Right ventricle myocardium superior (tissue), 1 donor: Measurements from ENCODE around the gene SCUBE3. TPM values are rescaled to one million over a fixed set of nuclear protein-coding genes. Genes with fewer than 3 reads are reported as not detected.

Source experiments
- ATAC-seq: fragments of 200-7000 bp; cut with Tn5 transposase; one replicate; pipeline ENCODE4 v1.9.1; 2020; ENCODE audit warnings: mild to moderate bottlenecking; ENCODE audit not compliant: poor library complexity
- DNase-seq: peaks from one replicate; pipeline ENCODE4 v3.0.0-alpha.2; 2020
- intact Hi-C: fragments of 100-400 bp; cut with DNase I; formaldehyde crosslinking; loops from one replicate; pipeline ENCODE4 v1.11.2; 2022
- total RNA-seq: library from RNA; stranded (reverse); fragmentation: NEBNext Ultra II Directional; extraction: Animal tissue kit (Norgen Biotek cat#: 25700); gene quantifications from one replicate; pipeline ENCODE4 v1.2.1, GENCODE V29; 2021
- donor health status: DM: no; HTN: yes; CAD: no; lungs with severe emphysema.

The SCUBE3 gene
- total RNA-seq, 1 donor from 2014 or later = 9.7 TPM

DNA sequence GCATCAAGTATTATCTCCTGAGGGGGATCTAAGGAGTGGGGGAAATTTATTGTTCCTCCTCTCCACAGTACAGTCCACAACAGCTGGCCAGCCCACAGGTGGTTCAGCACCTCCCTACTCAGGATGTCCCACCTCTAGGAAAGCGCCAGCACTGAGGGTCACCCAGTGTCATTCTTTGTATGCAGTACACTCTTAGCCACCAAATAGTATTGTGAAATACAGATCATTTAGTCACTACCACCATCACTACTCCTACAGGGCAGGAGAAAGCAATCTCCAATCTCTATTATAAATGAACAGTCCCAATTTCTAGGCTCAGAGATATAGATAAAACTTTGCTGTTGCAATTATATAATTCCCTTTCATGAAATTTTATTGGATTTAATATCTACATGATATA is 39.5 kb downstream of the SCUBE3 start:
- intact Hi-C loops = no loop called here
- no peak for DNase-seq
- no peak for ATAC-seq

DNA sequence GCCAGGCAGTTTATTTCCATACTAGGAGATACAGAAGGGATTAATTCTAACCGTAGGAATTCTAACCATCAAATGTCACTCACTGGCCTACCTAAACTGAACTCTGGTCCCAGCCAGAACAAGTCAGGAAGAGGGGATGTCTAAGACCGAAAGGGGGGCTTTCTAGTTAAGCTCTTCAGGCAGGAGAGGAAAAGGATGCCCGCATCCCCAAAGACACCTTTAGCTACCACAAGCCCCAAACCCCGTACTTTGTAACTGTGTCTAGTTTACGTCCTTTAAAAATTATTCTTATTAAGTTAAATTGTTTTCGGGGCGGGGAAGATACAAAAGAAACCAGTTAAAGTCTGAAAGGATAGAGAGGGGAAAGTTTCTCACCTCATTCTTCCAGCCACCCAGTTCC is 44.6 kb downstream of the SCUBE3 start:
- ATAC-seq = no peak
- DNase-seq = no peak
- intact Hi-C loops = no loop called here

DNA sequence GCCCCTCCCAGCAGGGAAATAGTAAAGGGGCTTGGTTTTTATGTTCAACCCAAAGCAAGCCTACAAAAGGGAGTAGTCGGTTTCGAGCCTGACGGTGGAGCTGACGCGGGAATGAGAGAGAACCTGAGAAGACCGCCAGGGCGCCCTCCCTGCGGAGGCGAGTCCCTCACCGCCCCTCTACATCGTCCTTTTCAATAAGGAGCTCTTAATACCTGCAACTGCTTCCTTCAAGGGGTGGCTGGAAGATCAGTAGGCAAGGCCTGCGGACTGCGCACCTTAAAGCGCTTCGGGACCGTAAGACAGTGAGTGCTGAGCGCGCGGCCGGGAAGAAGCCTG is 45.1 kb downstream of the SCUBE3 start:
- intact Hi-C loops = no loop called here
- ATAC-seq = peak; percentile 0

DNA sequence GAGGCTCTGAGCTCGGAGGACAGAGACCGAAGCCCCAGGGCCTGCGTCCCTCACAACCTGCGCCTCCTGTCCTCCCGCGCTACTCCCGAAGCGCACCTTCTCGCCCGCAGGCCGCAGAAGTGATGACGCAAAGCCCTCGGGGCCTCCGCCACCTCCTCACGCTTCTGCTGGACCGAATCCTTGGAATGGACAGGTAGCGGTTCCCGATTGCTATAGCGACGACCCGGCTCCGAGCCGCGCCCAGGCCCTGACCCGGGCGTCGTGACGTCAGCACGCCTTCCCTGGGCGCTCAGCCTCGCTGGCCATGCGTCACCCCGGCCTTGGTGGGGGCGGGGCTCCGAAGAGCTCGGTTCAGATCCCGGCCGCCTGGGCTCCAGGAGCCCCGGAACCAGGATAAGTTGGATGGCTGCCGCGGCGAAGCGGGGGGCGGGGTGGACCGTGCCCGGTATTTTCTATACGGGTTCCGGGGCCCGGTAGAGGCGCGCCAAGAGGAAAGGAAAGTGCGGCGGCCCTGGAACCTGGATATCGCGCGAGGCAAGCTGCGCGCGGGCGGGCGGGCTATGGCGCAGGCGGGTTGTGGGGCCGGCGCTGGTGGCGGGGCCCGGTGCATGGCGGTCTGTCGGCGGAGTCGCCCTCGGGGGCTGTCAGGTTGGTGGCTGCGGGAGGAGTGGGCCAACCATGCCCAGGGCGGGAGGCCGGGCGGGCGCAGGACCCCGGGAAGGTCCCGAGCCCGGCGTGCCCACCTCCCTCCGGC is 45.6 kb downstream of the SCUBE3 start, which contains the start of gene ZNF76:
ZNF76 (plus strand) TSS at position 542 of the 754 bp plus-strand sequence. CDS start 21,417 bp downstream, outside the sequence.
- intact Hi-C loops = no loop called here
- DNase-seq (peak; percentile 99), ATAC-seq (peak; percentile 93)

More for the DNA sequence above, 45.1 kb downstream of the SCUBE3 start:
- no peak for DNase-seq

DNA sequence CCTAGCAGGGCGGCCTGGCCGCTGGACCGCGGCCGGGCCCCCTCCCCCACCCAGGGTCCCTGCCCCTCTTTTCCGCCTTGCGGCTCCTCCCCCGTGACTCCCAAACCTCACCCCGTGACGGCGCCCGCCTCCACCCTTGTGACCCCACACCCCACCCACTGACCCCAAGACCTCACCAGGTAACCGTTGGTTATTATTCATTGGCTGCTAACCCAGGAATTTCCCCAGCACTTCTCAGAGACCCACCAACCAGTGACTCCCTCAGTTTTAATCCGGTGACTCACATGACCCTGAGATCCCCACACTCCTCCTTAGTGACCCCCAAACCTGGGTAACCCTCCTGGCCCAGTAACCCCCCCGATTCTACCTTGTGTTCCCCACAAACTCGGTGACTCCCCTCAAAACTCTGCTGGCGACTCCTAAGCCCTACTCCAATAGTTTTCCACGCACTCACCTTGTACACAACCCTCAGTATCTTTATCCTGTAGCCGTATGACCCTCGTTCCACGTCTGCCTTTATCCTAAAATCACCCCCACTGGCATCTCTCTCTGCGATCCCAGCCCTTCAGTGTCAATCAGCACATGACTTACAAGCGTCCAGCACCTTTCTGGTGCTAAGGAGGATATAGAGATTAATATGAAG is 46.3 kb downstream of the SCUBE3 start:
- DNase-seq (peak; percentile 85), ATAC-seq (peak; percentile 74)
- intact Hi-C loops = no loop called here

DNA sequence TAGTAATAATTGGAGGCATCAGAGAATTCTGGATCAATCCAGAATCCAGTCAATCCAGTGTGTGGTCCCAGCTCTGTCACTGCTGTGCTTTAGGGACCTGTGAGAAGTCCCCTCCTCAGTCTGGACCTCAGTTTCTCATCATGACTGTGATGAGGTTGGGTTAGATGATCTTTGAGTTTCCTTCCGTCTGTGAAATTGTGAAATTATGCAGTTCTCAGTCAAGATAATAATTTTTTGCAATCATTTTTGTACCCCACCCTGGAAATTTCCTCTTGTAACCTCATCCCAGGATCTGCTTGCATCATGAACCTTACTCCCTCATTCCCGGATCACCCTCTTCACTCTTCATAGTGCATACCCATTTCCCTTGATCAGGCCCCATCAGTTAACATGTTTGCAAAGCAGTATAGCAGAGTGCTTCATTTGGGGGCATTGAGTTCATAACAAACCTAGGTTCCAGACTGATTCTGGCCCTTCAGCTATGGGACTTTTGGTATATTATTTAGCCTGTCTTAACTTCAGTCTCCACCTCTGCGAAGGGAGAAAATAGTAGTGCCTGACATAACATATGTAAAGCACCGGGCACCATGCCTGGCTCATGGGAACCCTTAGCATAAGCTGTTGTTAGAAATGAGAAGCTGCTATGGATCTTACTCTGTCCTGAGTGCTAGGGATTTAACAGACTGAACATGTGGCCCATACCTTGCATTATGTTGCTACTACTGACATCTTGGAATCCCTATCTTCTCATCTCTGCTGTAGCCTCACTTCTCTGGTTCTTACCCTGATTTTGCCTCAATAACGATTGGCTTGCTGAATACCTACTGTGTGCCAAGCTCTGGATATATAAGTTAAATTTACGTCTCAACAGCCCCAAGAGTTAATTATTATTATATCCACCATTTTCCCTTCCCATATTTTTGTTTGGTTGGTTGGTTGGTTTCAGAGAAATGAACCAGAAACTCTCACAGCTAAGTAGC is 47.1 kb downstream of the SCUBE3 start:
- no peak for ATAC-seq
- intact Hi-C loops = no loop called here
- no peak for DNase-seq

DNA sequence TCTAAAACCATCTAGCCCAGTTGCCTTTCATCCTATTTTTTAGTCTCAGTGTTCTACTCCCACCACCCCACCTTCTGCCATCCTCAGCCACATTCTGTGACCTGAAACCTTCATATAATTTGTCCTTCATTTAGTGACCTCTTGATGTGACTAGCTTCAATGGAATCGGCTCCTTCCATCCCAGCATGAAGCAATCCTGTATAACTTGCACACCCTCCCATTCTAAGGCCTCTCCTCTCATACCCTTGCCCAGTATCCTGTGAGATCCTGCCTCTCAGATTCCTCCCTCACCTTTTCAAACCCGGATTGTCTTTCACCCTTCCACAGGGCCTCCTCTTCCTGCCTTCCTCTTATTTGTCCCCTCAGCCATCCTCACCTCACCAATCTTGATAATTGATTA is 48.8 kb downstream of the SCUBE3 start:
- DNase-seq (no peak), ATAC-seq (no peak)
- intact Hi-C loops = no loop called here

DNA sequence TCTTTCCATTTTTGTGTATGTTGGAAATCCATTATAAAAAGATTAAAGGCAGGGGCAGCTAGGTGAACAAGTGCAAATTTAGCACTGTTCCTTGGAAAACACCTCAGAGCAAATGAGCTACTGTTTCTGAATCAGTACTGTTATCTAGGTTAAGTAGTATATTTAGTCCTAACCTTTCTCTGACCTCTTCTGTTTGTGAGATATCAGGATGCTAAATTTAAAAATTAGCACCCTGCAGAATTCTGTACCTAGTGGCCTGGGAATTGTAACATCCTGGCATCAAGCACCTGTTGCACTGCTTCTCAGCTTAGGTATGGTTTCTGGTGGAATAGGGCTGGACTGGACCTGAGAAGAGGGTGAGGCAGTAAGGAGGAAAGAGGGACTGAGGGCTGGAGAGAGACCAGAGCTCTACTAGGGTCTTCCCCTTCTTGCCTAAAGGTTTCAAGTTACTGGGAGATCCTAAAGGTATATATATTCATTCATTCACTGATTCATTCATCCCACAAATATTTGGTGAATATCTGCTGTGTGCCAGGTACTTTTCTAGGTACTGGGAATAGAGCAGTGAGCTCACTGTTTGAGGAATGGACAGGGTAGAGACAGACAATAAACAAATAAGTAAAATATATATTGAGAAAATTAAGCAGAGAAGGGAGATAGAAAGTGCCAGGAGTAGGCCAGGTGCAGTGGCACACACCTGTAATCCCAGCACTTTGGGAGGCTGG is 51.0 kb downstream of the SCUBE3 start:
- DNase-seq = no peak
- intact Hi-C loops = no loop called here
- peak; percentile 11 for ATAC-seq

DNA sequence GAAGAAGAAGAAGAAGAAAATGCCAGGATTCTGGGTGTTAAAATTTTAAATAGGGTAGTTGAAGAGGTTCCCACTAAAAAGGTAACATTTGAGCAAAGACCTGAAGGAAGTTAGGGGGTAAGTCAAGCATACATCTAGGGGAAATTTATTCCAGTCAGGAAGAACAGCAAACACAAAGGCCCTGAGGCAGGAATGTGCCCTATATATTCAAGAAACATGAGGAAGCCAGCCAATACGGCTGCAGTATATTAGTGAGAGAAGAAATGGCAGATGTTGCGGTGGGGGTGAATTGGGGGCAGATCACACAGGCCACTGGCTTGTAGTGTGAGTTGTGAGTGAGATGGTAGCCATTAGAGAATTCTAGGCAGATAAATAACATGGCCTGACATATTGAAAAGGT is 51.8 kb downstream of the SCUBE3 start:
- intact Hi-C loops = no loop called here

DNA sequence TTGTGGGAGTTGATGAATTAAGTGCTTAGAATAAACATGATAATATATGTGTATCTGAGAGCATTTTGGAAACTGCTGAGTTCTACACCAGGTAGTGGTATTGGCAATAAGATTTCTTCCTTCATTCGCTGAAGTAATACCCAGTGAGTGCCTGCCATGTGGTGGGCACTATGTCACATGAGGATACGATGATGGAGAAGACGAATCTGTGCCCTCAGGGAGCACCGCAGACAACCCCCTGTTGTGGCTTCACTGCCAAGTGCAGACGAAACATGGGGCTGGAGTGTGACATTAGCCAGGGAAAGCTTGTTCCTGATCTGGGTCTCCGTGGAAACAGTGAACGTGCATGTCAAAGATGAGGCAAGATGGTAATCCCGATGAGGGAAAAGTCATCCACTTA is 53.7 kb downstream of the SCUBE3 start:
- intact Hi-C loops = no loop called here

More for the DNA sequence above, 51.8 kb downstream of the SCUBE3 start:
- ATAC-seq (no peak), DNase-seq (no peak)

DNA sequence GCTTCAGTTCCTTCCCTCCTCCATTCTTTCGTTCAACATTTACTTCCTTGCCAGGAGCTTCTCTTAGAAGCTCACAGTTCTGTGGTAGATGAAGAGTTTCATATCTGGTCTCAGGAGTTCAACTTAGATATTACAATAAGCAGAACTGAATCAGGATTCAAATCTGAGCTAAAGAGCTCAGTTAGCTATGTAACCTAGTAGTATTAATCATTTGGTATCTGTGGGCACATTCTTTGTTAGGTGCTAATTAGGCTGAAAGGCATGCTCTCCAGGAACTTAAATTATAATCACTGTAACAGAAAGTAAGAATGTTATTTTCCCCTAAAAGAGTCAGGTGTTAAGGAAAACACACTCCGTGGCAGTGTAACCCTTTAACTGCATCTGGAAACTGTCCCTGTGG is 54.1 kb downstream of the SCUBE3 start:
- DNase-seq = no peak
- intact Hi-C loops = no loop called here
- no peak for ATAC-seq

More for the DNA sequence above, 53.7 kb downstream of the SCUBE3 start:
- ATAC-seq = no peak
- no peak for DNase-seq

DNA sequence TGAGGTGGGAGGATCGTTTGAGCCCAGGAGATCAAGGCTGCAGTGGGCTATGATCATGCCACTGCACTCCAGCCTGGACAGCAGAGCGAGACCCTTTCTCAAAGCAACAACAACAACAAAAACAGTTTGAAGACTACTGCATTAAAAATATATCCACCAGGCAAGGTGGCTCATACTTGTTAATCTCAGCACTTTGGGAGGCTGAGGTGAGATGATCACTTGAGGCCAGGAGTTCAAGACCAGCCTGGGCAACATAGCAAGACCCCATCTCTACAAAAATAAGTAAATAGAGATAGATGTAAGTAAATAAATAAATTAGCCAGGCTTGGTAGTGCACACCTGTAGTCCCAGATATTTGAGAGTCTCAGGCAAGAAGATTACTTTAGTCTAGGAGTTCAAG is 58.2 kb downstream of the SCUBE3 start:
- DNase-seq (no peak), ATAC-seq (no peak)
- intact Hi-C loops = no loop called here

DNA sequence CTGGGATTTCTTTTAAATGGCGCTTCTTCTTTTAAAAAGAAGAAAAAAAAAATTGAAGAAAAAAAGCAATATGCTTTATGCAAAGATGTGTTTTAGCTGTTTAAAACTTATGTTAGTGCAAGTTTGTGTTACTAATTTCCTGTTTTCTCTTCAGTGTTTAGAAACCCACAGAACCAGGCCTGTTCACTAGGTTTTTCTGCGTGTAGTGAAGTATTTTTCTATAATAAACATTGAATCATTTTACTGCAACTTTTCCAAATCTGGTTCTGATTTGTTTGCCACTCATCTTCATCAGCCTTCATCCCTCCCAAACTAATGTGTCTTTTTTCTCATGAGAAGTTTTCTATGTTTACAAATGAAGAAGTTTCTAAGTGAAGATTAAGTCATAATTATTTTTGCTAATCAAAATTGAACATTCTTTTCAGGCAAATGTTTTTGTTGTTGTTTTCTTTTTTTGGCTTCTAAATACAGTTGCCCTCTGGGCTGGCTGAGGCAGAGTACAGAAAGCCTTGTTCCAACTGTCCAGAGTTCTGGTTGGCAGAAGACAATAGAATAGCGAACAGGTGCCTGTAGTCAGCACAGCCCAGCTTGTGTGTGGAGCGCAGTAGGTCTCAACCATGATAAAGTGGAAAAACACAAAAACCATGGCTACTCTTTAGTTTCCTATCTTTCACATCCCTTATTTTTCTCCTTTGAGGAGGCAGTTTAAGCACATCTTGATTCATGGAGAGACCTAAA is 60.2 kb downstream of the SCUBE3 start:
- ATAC-seq = peak; percentile 58
- intact Hi-C loops = no loop called here
- DNase-seq = no peak

DNA sequence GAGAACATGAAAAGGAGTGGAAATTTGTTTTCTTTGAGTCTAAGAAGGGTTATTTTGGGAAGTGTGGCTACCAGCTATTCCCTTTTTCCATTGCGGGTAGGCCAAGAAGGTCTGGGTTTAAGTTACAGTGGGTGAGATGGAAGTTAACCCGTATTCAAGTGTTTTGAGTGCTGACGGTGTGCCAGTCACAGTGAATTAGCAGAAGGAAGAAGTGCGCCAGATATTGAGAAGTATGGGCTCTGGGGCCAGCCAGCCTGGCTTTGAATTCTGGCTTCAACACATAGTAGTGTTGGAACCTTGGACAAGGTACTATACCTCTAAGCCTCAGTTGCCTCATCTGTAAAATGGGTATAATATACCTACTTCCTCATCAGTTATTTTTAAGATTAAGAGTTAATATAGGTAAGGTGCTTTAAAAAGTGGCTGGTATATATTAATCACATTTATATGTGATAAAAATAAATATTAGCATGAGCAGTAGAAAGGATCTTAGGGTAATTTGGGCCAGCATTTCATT is 62.0 kb downstream of the SCUBE3 start:
- intact Hi-C loops = no loop called here
- DNase-seq (no peak), ATAC-seq (peak; percentile 13)

DNA sequence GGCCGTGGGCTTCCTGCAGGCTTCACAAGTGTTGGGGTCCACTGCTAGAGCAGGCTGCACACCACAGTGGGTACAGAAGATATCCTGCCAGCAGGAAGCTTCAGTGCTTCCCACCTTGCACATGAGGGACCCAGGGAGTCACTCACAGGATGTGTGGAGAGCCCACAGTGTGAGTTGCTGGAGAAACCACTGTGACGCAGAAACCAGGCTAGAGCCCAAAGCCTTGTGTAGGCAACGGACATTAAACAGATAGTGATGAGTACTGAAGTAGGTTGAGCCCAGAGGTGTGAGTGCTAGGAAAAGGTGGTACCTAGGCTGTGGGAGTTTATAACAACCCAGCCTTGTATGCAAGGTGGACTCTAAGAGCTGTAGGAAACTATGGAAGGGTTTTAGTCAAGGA is 65.0 kb downstream of the SCUBE3 start:
- DNase-seq (no peak), ATAC-seq (peak; percentile 14)
- intact Hi-C loops = no loop called here

DNA sequence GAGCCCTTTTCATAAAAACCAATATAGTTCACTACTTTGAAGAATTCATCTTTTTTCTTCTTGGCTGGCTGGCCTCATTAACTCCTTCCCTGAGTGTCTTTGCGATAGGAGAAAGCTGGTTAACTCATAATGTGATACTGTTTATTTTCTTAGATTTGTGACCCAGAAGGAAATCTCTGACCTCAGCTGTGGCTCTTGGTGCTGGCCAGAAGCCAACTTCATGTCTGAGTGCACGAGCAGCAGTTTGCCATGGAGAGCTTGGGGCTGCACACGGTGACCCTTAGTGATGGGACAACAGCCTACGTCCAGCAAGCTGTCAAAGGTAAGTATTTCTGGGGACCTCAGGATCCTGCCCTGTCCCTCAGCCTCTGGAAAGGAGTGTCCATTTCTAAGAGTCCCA is 67.1 kb downstream of the SCUBE3 start:
- DNase-seq = no peak
- ATAC-seq = peak; percentile 37
- intact Hi-C loops = no loop called here

DNA sequence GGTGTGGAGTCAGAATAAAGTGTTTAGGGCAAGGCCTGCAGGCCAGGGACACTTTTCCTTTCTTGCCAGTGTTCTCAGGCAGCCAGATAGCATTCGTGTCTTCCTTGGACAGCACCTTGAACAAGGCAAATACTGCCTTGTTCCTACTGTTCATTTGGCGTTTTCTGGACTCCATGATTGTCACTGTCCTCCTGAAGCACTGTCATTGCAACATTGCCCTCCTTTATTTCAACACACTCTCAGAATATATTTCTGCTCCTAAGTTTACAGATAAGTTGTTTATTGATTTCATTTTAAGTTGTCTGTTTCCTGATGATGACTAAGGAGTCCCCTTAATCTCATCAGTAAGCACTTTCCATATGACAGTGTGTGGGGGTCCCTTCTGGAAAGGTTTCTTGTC is 68.7 kb downstream of the SCUBE3 start:
- DNase-seq (no peak), ATAC-seq (no peak)
- intact Hi-C loops = no loop called here

DNA sequence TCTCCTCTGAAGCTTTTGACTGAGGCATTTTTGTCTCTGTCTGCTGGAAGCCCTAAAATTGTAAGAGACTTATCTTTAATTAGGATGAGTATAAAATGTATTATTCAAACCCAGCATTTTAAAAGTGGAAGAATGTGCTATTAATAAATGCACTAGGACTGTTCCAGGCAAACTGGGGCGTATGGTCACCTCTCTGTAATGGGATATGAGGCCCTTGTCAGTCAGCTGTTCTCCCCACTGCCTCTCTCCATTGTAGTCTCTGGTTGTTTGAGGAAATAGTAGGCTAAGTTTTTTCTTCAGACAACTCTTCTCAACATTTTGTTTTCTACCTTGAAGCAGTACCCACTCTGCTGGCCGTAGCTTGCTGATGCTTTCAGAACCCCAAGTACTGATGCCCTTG is 69.6 kb downstream of the SCUBE3 start:
- no peak for DNase-seq
- intact Hi-C loops = no loop called here
- ATAC-seq = no peak
